Prostate gland (tissue), 2 donors: Measurements from ENCODE around the gene TMBIM6.

ENCODE experiments used
- POLR2A ChIP-seq: fragments of 450-650 bp; IDR thresholded peaks from one replicate; pipeline ENCODE4 v1.6.1; 2016; ENCODE audit warnings: antibody characterized with exemption, mild to moderate bottlenecking
- POLR2AphosphoS5 ChIP-seq: sonication (generic); formaldehyde crosslinking; IDR thresholded peaks from one replicate; pipeline ENCODE4 v1.6.1; 2017; ENCODE audit warnings: antibody characterized with exemption
- TF ChIP-seq, protein P1 (sequence below), 4 experiments: fragments of 200-600 bp in 2 of 4; fragments of 450-650 bp in 2 of 4; sonication (generic) in 2 of 4; IDR thresholded peaks; 1 replicate in 3 of 4; 2 replicates in 1 of 4; pipeline ENCODE4 v1.5.1; 2016 to 2019; ENCODE audit warnings: antibody characterized with exemption in 4 of 4, mild to moderate bottlenecking in 2 of 4, moderate library complexity in 2 of 4

DNA sequence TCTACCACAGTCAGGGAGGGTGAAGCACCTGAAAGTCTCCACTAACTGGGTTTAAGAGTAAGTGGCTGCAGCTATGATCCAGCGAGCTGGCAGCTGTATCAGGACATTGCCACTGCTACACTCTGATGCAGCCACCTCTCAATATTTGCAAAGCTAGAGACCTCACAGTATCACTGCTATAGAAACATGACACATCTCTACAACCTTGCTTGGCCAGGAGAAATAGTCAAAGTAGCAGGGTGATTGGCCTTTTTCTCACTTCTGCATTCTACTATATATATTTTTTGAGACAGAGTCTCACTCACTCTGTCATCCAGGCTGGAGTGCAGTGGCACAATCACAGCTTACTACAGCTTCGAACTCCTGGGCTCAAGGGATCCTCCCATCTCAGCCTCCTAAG, 24.8 kb upstream of the TMBIM6 start:
- TF ChIP-seq POLR2A (no peak), POLR2AphosphoS5 (no peak)
- TF ChIP-seq, protein P1, sequence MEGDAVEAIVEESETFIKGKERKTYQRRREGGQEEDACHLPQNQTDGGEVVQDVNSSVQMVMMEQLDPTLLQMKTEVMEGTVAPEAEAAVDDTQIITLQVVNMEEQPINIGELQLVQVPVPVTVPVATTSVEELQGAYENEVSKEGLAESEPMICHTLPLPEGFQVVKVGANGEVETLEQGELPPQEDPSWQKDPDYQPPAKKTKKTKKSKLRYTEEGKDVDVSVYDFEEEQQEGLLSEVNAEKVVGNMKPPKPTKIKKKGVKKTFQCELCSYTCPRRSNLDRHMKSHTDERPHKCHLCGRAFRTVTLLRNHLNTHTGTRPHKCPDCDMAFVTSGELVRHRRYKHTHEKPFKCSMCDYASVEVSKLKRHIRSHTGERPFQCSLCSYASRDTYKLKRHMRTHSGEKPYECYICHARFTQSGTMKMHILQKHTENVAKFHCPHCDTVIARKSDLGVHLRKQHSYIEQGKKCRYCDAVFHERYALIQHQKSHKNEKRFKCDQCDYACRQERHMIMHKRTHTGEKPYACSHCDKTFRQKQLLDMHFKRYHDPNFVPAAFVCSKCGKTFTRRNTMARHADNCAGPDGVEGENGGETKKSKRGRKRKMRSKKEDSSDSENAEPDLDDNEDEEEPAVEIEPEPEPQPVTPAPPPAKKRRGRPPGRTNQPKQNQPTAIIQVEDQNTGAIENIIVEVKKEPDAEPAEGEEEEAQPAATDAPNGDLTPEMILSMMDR (IDR thresholded peaks at IDR 0.05): no peak
